AG04450 (cell line): ENCODE data around the gene DNALI1. TPM values are rescaled to one million over a fixed set of nuclear protein-coding genes. Genes with fewer than 3 reads are reported as not detected.
"Not testable (repeated sequence)": the region's sequence is repeated elsewhere in the genome, so short reads cannot be mapped to it uniquely, and the experiment has no call there.

ENCODE experiments used
- CTCF ChIA-PET: fragments of 300-600, 350-600 bp; formaldehyde crosslinking; extraction: SDS; loops from one replicate; lab custom pipeline; 2022; ENCODE audit warnings: antibody characterized with exemption, inconsistent platforms; lab: Charles Lee
- POLR2A ChIA-PET: fragments of 350-600 bp; formaldehyde crosslinking; extraction: SDS; loops from one replicate; lab custom pipeline; 2021; ENCODE audit warnings: antibody characterized with exemption, inconsistent platforms; lab: Yijun Ruan, JAX
- DNase-seq: peaks from one replicate; pipeline ENCODE4 v3.0.0-alpha.2; 2011; ENCODE audit warnings: low read depth, low spot score
- H3K27ac ChIP-seq: one replicate; pipeline ENCODE4 v1.5.1; 2012; ENCODE audit warnings: low read depth, low read length, control low read depth
- H3K27me3 ChIP-seq: one replicate; pipeline ENCODE4 v1.6.0; 2012; ENCODE audit warnings: low read length; ENCODE audit not compliant: control insufficient read depth, insufficient read depth
- H3K4me3 ChIP-seq: 2 replicates; pipeline ENCODE4 v1.5.1; 2011; ENCODE audit warnings: mild to moderate bottlenecking, low read depth, low read length, control low read depth
- H3K9me3 ChIP-seq: 2 replicates; pipeline ENCODE4 v1.5.1; 2012; ENCODE audit warnings: low read length; ENCODE audit not compliant: control insufficient read depth, insufficient read depth
- polyA plus RNA-seq: library from polyadenylated mRNA; depleted of rRNA; stranded (reverse); fragments of >200 nt; gene quantifications from 2 replicates; pipeline ENCODE4 v1.2.3, GENCODE V29; 2011
- TF ChIP-seq, protein P1 (sequence below): IDR thresholded peaks from 2 replicates; pipeline ENCODE4 v1.5.1; 2011; ENCODE audit warnings: low read depth, low read length, control low read depth, inconsistent platforms

Gene DNALI1
- polyA plus RNA-seq, 1 experiment, result 14.2 TPM

- ChIA-PET POLR2A (interaction anchor here (0.6 to 1.2 kb wide), 6 partner anchors 19 to 1060 kb away, joined by 3 to 7 read pairs (median 4); partner anchors contain the start of genes GNL2 and SNIP1), CTCF (interaction anchor here (0.6 to 4.1 kb wide), 36 partner anchors 10 to 345 kb away, joined by 3 to 76 read pairs (median 5); partner anchors contain the start of genes CDCA8, DNALI1, GNL2 and MTF1)
- TF ChIP-seq, protein P1, sequence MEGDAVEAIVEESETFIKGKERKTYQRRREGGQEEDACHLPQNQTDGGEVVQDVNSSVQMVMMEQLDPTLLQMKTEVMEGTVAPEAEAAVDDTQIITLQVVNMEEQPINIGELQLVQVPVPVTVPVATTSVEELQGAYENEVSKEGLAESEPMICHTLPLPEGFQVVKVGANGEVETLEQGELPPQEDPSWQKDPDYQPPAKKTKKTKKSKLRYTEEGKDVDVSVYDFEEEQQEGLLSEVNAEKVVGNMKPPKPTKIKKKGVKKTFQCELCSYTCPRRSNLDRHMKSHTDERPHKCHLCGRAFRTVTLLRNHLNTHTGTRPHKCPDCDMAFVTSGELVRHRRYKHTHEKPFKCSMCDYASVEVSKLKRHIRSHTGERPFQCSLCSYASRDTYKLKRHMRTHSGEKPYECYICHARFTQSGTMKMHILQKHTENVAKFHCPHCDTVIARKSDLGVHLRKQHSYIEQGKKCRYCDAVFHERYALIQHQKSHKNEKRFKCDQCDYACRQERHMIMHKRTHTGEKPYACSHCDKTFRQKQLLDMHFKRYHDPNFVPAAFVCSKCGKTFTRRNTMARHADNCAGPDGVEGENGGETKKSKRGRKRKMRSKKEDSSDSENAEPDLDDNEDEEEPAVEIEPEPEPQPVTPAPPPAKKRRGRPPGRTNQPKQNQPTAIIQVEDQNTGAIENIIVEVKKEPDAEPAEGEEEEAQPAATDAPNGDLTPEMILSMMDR, result no peak
- Histone ChIP-seq H3K9me3 (no peaks in the 10 kb centered on the region), H3K27ac (peak overlapping the region; percentile 83), H3K27me3 (no peaks in the 10 kb centered on the region), H3K4me3 (peak overlapping the region; percentile 84)
- DNase-seq, result no peak
Observed at GRCh38 chr1:37515185-37516034, 41.3 kb upstream of the DNALI1 start.

GRCh38 chr1:37517569-37517968 lies 39.2 kb upstream of the DNALI1 start:
- Histone ChIP-seq H3K4me3 (no peak overlapping the region), H3K9me3 (no peaks in the 10 kb centered on the region), H3K27ac (no peak overlapping the region), H3K27me3 (no peaks in the 10 kb centered on the region)
- ChIA-PET POLR2A (interaction anchor here (0.7 kb wide), 1 partner anchor 63 kb away, joined by 3 read pairs; no protein-coding TSS in a partner anchor), CTCF (no interaction called here)
- TF ChIP-seq, protein P1, result no peak
- DNase-seq, result no peak

- H3K27ac ChIP-seq, DNase-seq, H3K4me3 ChIP-seq, CTCF ChIA-PET, H3K9me3 ChIP-seq, H3K27me3 ChIP-seq: not testable (repeated sequence)
- POLR2A ChIA-PET, result interaction anchor here (0.7 kb wide), 1 partner anchor 64 kb away, joined by 3 read pairs; no protein-coding TSS in a partner anchor
Observed at GRCh38 chr1:37518241-37518640, 38.5 kb upstream of the DNALI1 start.

DNA sequence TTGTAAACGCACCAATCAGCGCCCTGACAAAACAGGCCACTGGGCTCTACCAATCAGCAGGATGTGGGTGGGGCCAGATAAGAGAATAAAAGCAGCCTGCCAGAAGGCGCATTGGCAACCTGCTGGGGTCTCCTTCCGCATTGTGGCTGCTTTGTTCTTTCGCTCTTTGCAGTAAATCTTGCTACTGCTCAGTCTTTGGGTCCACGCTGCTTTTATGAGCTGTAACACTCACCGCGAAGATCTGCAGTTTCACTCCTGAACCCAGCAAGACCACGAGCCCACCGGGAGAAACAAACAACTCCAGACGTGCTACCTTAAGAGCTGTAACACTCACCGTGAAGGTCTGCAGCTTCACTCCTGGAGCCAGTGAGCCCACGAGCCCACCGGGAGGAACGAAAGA lies 37.8 kb upstream of the DNALI1 start:
- H3K27ac ChIP-seq, H3K4me3 ChIP-seq, CTCF ChIA-PET, H3K27me3 ChIP-seq, DNase-seq, H3K9me3 ChIP-seq, POLR2A ChIA-PET: not testable (repeated sequence)

GRCh38 chr1:37519613-37520012 lies 37.1 kb upstream of the DNALI1 start:
- no peaks in the 10 kb centered on the region for H3K27me3 ChIP-seq
- ChIA-PET CTCF (no interaction called here), POLR2A (no interaction called here)
- TF ChIP-seq, protein P1, result no peak
- H3K4me3 ChIP-seq, result no peak overlapping the region
- H3K9me3 ChIP-seq, result no peaks in the 10 kb centered on the region
- DNase-seq, result no peak
- H3K27ac ChIP-seq, result no peak overlapping the region

DNA sequence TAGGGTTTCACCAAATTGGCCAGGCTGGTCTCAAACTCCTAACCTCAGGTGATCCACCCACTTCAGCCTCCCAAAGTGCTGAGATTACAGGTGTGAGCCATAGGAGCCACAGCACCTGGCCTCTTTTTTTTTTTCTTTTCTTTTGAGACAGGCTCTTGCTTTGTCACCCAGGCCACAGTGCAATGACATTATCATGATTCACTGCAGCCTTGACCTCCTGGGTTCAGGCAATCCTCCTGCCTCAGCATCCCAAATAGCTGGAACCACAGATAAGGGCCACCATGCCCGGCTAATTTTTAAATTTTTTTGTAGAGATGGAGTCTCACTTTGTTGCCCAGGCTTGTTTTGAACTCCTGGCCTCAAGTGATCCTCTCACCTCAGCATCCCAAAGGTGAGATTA lies 26.9 kb upstream of the DNALI1 start:
- DNase-seq, H3K9me3 ChIP-seq, H3K27ac ChIP-seq, H3K4me3 ChIP-seq, H3K27me3 ChIP-seq: not testable (repeated sequence)
- CTCF ChIA-PET, result interaction anchor here (0.7 to 1.2 kb wide), 4 partner anchors 15 to 149 kb away, joined by 3 to 5 read pairs (median 4); no protein-coding TSS in a partner anchor
- POLR2A ChIA-PET, result interaction anchor here (1.7 kb wide), 1 partner anchor 15 kb away, joined by 4 read pairs; the partner anchor contains the start of gene MEAF6

- H3K9me3 ChIP-seq, DNase-seq, H3K27ac ChIP-seq, H3K4me3 ChIP-seq, H3K27me3 ChIP-seq: not testable (repeated sequence)
- POLR2A ChIA-PET, result interaction anchor here (0.7 kb wide), 1 partner anchor 16 kb away, joined by 8 read pairs; no protein-coding TSS in a partner anchor
- CTCF ChIA-PET, result interaction anchor here (0.6 kb wide), 1 partner anchor 149 kb away, joined by 6 read pairs; no protein-coding TSS in a partner anchor
Observed at GRCh38 chr1:37532418-37533156, 24.2 kb upstream of the DNALI1 start.
